HFF-Myc (cell line): ENCODE results near the gene ARHGAP35.
"Not testable (repeated sequence)": the region's sequence is repeated elsewhere in the genome, so short reads cannot be mapped to it uniquely, and the experiment has no call there.

Experiments used
- DNase-seq: peaks from one replicate; pipeline ENCODE4 v3.0.0-alpha.2; 2011; ENCODE audit warnings: low read depth; ENCODE audit errors: extremely low read depth
- H3K4me3 ChIP-seq: replicated peaks from 2 replicates; pipeline ENCODE4 v1.5.1; 2011; ENCODE audit warnings: low read depth, mild to moderate bottlenecking, control low read depth, low read length
- CTCF ChIP-seq: IDR thresholded peaks from 2 replicates; pipeline ENCODE4 v1.5.1; 2012; ENCODE audit warnings: mild to moderate bottlenecking, low read depth, low read length, control low read depth; ENCODE audit errors: missing control alignments

The ARHGAP35 gene

DNA sequence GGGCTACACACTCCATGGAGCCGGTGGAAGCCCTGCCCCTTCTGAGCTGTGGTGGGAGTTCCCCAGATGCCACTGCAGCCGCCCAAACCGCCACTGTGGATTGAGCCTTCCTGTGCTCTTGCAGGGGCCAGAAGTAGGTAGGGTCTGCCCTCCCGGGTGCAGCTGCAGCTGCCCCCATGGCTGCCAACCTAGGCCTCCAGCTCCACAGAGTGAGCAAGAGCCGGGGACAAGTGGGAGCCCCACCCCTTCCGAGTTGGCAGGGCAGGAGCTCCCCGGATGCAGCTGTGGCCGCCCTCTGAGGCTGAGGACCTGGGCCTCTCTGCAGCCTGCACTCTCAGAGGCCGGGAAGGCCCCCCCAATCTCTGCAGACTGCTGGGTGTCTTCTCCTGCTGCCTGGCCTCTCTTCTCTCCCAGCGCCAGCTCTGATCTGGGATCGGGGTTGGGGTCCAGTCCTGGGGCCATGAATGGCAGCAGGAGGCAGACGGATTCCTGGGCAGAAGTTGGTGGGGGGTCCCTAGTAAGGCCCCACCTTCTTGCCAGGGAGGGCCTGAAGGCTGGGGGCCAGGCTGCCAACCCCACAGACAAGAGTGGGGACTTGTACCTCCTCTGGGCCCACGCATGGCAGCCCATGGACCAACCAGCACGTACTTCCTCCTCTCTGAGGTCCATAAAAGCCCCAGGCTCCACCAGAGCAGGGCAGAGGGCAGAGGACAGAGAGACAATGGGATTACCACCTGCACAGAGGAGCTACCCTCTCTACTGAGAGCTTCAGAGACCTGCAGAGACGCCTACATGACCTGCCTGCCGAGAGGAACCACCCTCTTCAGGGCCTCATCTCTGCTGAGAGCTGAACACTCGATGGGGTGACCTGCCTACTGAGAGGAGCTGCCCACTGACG is 39.0 kb upstream of the ARHGAP35 start:
- TF ChIP-seq CTCF, result no peak
- no peak for DNase-seq
- no peak overlapping the region for H3K4me3 ChIP-seq

- H3K4me3 ChIP-seq, DNase-seq: not testable (repeated sequence)
Observed at GRCh38 chr19:46822410-46822787, 38.4 kb upstream of the ARHGAP35 start.

- DNase-seq, result no peak
Observed at GRCh38 chr19:46823049-46823448, 37.7 kb upstream of the ARHGAP35 start.

GRCh38 chr19:46824890-46825730 is 35.7 kb upstream of the ARHGAP35 start:
- DNase-seq, result no peak
- H3K4me3 ChIP-seq, result no peak overlapping the region

More at GRCh38 chr19:46823049-46823448, 37.7 kb upstream of the ARHGAP35 start:
- TF ChIP-seq CTCF, result no peak
- no peak overlapping the region for H3K4me3 ChIP-seq

DNA sequence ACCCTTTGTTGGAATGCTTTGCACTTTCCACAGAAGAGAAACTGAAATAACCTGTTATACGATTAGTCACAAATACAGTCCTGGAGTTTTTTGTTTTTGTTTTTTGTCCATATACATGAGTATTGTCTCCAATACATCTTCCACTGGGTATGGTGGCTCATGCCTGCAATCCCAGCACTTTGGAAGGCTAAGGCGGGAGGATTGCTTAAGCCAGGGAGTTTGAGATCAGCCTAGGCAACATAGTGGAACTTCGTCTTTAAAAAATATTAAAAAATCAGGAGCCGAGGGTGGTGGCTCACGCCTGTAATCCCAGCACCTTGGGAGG is 35.1 kb upstream of the ARHGAP35 start:
- TF ChIP-seq CTCF, result no peak
- no peak for DNase-seq

More at GRCh38 chr19:46824890-46825730, 35.7 kb upstream of the ARHGAP35 start:
- no peak for TF ChIP-seq CTCF

DNA sequence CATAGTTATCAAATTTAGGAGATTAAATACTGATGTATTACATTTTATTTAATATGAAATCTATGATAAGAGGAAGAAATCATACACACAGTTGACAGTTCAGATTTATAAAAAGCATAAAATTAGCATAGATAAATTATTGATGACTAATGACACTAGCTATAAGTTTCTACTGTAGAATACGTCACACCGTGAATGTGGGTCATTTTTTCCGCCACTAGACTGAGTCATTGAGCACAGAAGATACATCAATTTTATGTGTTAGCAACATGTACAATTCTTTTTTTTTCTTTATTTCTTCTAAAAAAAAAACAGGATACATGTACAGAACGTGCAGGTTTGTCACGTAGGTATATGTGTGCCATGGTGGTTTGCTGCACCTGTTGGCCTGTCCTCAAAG is 32.3 kb upstream of the ARHGAP35 start:
- no peak for DNase-seq
- H3K4me3 ChIP-seq, result no peak overlapping the region
- no peak for TF ChIP-seq CTCF

More for the DNA sequence above, 35.1 kb upstream of the ARHGAP35 start:
- no peak overlapping the region for H3K4me3 ChIP-seq

- DNase-seq, result no peak
- no peak for TF ChIP-seq CTCF
- no peak overlapping the region for H3K4me3 ChIP-seq
Observed at GRCh38 chr19:46830864-46831263, 29.9 kb upstream of the ARHGAP35 start.
